Astrocyte of the cerebellum (primary cell): ENCODE data around the gene SLC7A8.

Source experiments
- DNase-seq: peaks from one replicate; pipeline ENCODE4 v3.0.0-alpha.2; 2011; ENCODE audit warnings: low read depth
- H3K4me3 ChIP-seq: 2 replicates; pipeline ENCODE4 v1.5.1; 2011; ENCODE audit warnings: mild to moderate bottlenecking, low read depth, low read length, moderate library complexity
- in situ Hi-C: cut with HindIII; loops from 2 replicates; pipeline ENCODE4 v1.10.0; 2017; ENCODE audit warnings: low sequenced_read_pairs
- TF ChIP-seq, protein P1 (sequence below): IDR thresholded peaks from 2 replicates; pipeline ENCODE4 v1.5.1; 2012; ENCODE audit warnings: low read length, low read depth, moderate library complexity, mild to moderate bottlenecking; ENCODE audit errors: missing control alignments

The SLC7A8 gene

DNA sequence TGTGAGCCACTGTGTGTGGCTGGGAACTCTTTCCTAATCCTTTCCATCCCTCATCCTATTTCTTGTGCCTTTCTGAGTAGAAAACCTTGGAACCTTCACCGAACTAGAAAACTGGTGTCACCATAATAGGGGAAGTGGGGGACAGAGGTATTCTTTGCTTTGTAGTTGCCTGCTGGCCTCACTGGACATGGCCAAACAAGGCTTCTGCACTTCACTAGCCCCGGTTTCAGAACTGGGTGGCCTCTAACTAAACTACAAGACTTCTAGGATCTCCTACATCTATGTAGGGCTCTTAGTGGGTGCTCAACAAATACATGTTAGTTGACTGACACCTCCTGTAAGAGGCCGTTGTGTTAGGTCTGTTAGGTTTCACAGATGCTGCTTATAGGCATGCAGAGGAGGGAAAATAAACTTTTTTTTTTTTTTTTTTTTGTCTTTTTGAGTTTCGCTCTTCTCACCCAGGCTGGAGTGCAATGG, 78.1 kb downstream of the SLC7A8 start:
- in situ Hi-C loops = no loop called here
- DNase-seq = no peak
- no peak overlapping the region for H3K4me3 ChIP-seq
- TF ChIP-seq, protein P1, sequence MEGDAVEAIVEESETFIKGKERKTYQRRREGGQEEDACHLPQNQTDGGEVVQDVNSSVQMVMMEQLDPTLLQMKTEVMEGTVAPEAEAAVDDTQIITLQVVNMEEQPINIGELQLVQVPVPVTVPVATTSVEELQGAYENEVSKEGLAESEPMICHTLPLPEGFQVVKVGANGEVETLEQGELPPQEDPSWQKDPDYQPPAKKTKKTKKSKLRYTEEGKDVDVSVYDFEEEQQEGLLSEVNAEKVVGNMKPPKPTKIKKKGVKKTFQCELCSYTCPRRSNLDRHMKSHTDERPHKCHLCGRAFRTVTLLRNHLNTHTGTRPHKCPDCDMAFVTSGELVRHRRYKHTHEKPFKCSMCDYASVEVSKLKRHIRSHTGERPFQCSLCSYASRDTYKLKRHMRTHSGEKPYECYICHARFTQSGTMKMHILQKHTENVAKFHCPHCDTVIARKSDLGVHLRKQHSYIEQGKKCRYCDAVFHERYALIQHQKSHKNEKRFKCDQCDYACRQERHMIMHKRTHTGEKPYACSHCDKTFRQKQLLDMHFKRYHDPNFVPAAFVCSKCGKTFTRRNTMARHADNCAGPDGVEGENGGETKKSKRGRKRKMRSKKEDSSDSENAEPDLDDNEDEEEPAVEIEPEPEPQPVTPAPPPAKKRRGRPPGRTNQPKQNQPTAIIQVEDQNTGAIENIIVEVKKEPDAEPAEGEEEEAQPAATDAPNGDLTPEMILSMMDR = no peak

DNA sequence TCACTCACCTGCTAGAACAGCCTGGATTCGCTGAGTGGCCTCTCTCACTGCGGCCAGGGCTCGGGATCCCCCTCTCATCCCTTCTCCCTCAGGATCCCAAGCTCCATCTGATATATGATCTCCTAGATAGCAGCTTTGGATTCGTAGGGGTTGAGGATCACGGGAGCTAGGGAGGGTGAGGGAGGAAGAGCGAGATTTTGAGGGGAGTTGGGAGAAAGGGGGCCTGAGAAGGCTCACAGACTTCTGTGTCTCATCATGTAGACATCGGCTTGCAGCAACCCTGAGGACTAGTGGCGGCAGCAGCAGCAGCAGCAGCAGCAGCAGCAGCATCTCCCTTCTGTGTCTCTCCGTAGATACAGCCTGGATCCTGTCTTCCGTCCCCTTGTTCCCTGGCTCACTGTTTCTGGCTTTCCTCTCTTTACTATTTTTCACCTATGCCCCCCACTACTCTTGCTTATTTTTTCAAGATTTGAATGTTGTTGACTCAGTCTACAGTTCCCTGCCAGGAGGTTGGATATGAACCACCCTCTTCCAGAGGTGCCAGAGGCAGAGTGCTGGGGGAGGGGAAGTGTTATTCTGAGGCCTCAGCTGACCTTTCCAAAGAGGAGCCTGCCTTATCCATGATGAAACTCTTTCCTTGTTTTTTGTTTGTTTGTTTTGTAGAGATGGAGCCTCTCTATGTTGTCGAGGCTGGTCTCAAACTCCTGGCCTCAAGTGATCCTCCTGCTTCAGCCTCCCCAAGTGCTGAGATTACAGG, 78.7 kb downstream of the SLC7A8 start, which contains the start of gene CIROP:
Gene CIROP (minus strand): TSS at position 399 of the 757 bp plus-strand sequence. CDS start 69 bp downstream, at position 330.
- DNase-seq = no peak
- H3K4me3 ChIP-seq = no peak within 1 kb of the TSS
- TF ChIP-seq, protein P1 = no peak
- in situ Hi-C loops = no loop called here

DNA sequence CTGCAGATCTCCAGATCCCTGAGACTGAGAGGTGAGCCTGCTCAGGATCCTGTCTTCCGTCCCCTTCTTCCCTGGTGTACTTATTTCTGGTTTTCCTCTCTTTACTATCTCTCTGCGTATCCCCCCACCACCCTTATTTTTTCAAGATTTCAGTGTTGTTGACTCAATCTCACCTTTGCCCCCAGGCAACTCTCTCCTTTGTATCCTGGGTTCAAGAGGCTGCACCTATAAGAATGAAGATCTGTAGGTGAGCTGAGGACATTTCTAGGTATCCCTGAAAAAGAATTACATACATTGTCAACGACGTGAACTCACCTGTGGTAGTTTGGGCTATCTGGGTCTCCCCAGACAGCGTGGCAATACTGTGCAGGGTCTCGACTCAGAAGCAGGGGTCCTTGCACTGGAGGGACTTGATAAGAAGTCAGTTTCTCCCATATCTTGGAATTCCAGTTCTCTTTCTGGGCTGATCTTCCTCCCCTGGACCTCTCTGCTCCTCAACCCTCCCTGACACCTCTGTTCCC, 79.3 kb downstream of the SLC7A8 start:
- DNase-seq = no peak
- in situ Hi-C loops = no loop called here
- TF ChIP-seq, protein P1 = no peak
- no peak overlapping the region for H3K4me3 ChIP-seq

DNA sequence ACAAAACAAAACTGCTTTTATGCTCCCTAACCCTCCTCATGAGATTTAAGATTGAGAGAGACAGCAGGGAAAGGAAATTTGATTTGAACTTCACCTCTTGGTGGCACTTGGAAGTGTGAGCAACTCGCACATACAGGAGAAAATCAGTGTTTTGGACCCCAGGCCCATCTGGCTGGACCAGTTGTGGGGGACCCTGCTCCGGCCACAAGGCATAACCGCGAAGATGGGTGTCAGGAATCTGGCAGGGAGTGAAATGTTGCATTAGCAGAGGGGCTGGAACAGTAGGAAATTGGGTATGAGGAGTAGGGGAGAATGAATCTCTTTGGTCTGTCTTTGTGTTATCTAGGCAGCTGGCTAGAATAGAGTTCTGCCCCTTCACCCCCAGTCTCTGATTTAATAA, 79.9 kb downstream of the SLC7A8 start:
- no peak for DNase-seq
- H3K4me3 ChIP-seq = no peak overlapping the region
- TF ChIP-seq, protein P1 = no peak
- in situ Hi-C loops = no loop called here

DNA sequence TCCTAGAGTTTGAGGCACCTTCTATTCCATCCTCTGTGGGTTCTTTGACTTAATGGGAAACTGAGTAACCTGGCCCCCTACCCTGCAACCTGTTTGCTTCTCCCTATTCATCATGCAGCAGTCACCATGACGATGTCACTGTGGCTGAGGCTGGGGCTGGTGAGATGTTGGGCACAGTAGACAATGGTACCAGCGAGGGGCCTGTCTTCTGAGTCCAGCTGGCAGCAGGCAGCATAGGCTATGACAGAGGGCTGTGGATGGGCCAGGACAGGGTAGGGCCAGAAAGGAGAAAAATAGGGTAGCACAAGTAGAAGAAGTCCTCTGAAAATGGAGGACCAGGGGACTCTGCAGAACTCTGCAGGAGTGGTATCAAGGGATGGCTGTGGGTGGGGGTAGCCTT, 80.7 kb downstream of the SLC7A8 start:
- in situ Hi-C loops = no loop called here
- H3K4me3 ChIP-seq = no peak overlapping the region
- TF ChIP-seq, protein P1 = no peak
- DNase-seq = no peak

DNA sequence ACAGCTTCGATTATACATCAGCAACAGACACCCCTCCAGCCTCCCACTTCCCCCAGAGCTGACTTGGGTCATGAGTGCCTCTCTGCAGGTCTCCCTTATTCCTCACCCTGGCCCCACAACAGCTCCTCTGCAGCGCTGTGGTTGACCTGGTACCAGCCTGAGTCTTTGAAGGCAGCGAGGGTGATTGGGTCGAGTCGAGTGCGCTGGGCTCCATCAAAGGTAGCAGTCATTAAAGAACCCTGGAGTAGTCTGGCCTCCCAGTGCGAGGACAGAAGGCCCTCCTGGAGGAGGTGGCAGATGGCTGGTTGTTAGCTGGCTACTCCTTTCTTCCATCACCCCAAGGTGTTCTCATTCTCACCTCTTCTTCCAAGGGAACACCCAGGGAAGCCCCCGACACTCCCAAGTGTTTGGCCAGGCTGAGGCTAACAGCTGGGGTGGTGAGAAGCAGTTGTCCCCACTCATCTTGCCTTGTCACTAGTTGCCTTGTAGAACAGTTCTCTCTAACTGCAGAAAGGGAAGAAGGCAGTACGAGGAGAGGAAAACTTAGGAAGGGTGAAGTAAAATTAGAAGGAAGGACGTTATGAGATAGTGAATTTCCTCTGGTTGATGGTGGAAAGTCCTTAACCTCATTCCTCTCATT, 81.4 kb downstream of the SLC7A8 start:
- in situ Hi-C loops = no loop called here
- H3K4me3 ChIP-seq = no peak overlapping the region
- TF ChIP-seq, protein P1 = no peak
- no peak for DNase-seq
